K562 (cell line): ENCODE measurements around the gene DIPK2A. TPM values are rescaled to one million over a fixed set of nuclear protein-coding genes. Genes with fewer than 3 reads are reported as not detected.

Source experiments
- ATAC-seq: fragments of 200-7000 bp; cut with Tn5 transposase; 3 replicates; pipeline ENCODE4 v1.9.1; 2020; ENCODE audit warnings: moderate library complexity
- BruUV-seq: library from RNA; stranded (reverse); fragments of 400-500 nt; replicated peaks from 2 replicates; lab custom pipeline; 2021; lab: Mats Ljungman, UMichigan
- CTCF ChIA-PET: fragments of 300-600 bp; formaldehyde crosslinking; extraction: SDS; loops from one replicate; lab custom pipeline; 2021; ENCODE audit warnings: low intra/inter-chr PET ratio; lab: Yijun Ruan, JAX
- POLR2A ChIA-PET: fragments of 300-600, 350-650 bp; sonication (Branson Sonifier 250); formaldehyde crosslinking; extraction: SDS; loops from one replicate; lab custom pipeline; 2021; ENCODE audit warnings: antibody characterized with exemption, inconsistent platforms; lab: Yijun Ruan, JAX
- DNase-seq, 4 experiments: peaks; one replicate each; pipeline versions ENCODE4 v3.0.0 to v3.0.0-alpha.2; 2011 to 2018; ENCODE audit warnings: low spot score in 3 of 4, mixed read lengths in 3 of 4; ENCODE audit errors: extremely low read depth in 1 of 4
- FAIRE-seq: peaks from 2 replicates; lab custom pipeline; 2011; peaks lifted over from hg19 to GRCh38; lab: Jason Lieb, UNC
- H2AFZ ChIP-seq: 2 replicates; pipeline ENCODE4 v1.6.0; 2011; ENCODE audit warnings: low read depth, low read length, control low read depth, inconsistent platforms
- H3K27ac ChIP-seq: fragments of 200-600 bp; 3 replicates; pipeline ENCODE4 v1.8.0; 2011; ENCODE audit warnings: low read depth, mild to moderate bottlenecking, control low read depth, inconsistent platforms, low read length, moderate library complexity, mixed read lengths; ENCODE audit errors: extremely low read depth
- H3K27me3 ChIP-seq, 2 experiments: fragments of 300-600 bp in 1 of 2; 2 replicates in 1 of 2; 3 replicates in 1 of 2; pipeline versions ENCODE4 v1.6.0 to v1.8.0; 2011; ENCODE audit warnings: inconsistent platforms in 2 of 2, low read length in 2 of 2, mild to moderate bottlenecking in 1 of 2, mixed read lengths in 1 of 2, moderate library complexity in 1 of 2; ENCODE audit not compliant: control insufficient read depth in 2 of 2, insufficient read depth in 2 of 2
- H3K36me3 ChIP-seq: fragments of 300-600 bp; 3 replicates; pipeline ENCODE4 v1.8.0; 2011; ENCODE audit warnings: mild to moderate bottlenecking, low read length, inconsistent platforms; ENCODE audit not compliant: control insufficient read depth, insufficient read depth
- H3K4me1 ChIP-seq, 2 experiments: fragments of 200-600 bp in 1 of 2; replicated peaks in 1 of 2; 2 replicates in 1 of 2; 3 replicates in 1 of 2; pipeline versions ENCODE4 v1.5.1 to v1.8.0; 2011; ENCODE audit warnings: inconsistent platforms in 2 of 2, low read length in 2 of 2, mild to moderate bottlenecking in 1 of 2, mixed read lengths in 1 of 2, moderate library complexity in 1 of 2; ENCODE audit not compliant: control insufficient read depth in 2 of 2, insufficient read depth in 2 of 2
- H3K4me2 ChIP-seq: 2 replicates; pipeline ENCODE4 v1.6.1; 2011; ENCODE audit warnings: low read length, control low read depth, inconsistent platforms, mixed read lengths; ENCODE audit not compliant: insufficient read depth
- H3K4me3 ChIP-seq: fragments of 200-600 bp; sonication (generic), shearing (Covaris generic); 2 replicates; pipeline ENCODE4 v1.5.1; 2016; ENCODE audit warnings: control low read depth, inconsistent platforms
- H3K79me2 ChIP-seq: fragments of 200-600 bp; 3 replicates; pipeline ENCODE4 v1.8.0; 2011; ENCODE audit warnings: low read length, inconsistent platforms; ENCODE audit not compliant: control insufficient read depth, insufficient read depth
- H3K9ac ChIP-seq, 2 experiments: 2 replicates each; pipeline versions ENCODE4 v1.6.0 to v1.6.1; 2011; ENCODE audit warnings: low read depth in 2 of 2, low read length in 2 of 2, control low read depth in 1 of 2, inconsistent platforms in 1 of 2, mild to moderate bottlenecking in 1 of 2, mixed read lengths in 1 of 2; ENCODE audit not compliant: insufficient read depth in 1 of 2
- H3K9me1 ChIP-seq: one replicate; pipeline ENCODE4 v1.6.0; 2011; ENCODE audit warnings: inconsistent platforms, mild to moderate bottlenecking, low read length, moderate library complexity; ENCODE audit not compliant: control insufficient read depth, insufficient read depth
- H3K9me3 ChIP-seq: replicated peaks from 2 replicates; pipeline ENCODE4 v1.5.1; 2011; ENCODE audit warnings: low read depth, low read length, inconsistent platforms; ENCODE audit not compliant: control insufficient read depth, insufficient read depth
- H4K20me1 ChIP-seq: replicated peaks from 2 replicates; pipeline ENCODE4 v1.6.1; 2011; ENCODE audit warnings: low read length, inconsistent platforms, mixed read lengths; ENCODE audit not compliant: control insufficient read depth, insufficient read depth
- ARID1B ChIP-seq: fragments of 450-650 bp; IDR thresholded peaks from 2 replicates; pipeline ENCODE4 v1.6.1; 2016; ENCODE audit warnings: antibody characterized with exemption, mild to moderate bottlenecking, inconsistent platforms
- ARNT ChIP-seq, 2 experiments: fragments of 450-650 bp; IDR thresholded peaks; 2 replicates each; pipeline ENCODE4 v1.6.1; 2016; ENCODE audit warnings: mild to moderate bottlenecking in 1 of 2
- CAMTA2 ChIP-seq: fragments of 250-450 bp; sonication (Bioruptor Pico); conservative IDR thresholded peaks from 2 replicates; pipeline ENCODE4 v1.5.1; 2022
- CBFA2T2 ChIP-seq: fragments of 450-650 bp; conservative IDR thresholded peaks from 2 replicates; pipeline ENCODE4 v1.6.1; 2017; ENCODE audit warnings: mild to moderate bottlenecking
- CBFA2T3 ChIP-seq: fragments of 450-650 bp; IDR thresholded peaks from 2 replicates; pipeline ENCODE4 v1.6.1; 2017
- NFE2L1 ChIP-seq: fragments of 450-650 bp; IDR thresholded peaks from 2 replicates; pipeline ENCODE4 v1.6.1; 2016; ENCODE audit warnings: missing genetic modification characterization, low read depth, mild to moderate bottlenecking, missing compliant biosample characterization, moderate library complexity, borderline replicate concordance
- SMARCA4 ChIP-seq: fragments of 450-650 bp; IDR thresholded peaks from 2 replicates; pipeline ENCODE4 v1.6.1; 2016
- SMARCE1 ChIP-seq: fragments of 450-650 bp; IDR thresholded peaks from 2 replicates; pipeline ENCODE4 v1.7.1; 2016; ENCODE audit warnings: mild to moderate bottlenecking
- TBL1XR1 ChIP-seq, 2 experiments: IDR thresholded peaks; 2 replicates each; pipeline ENCODE4 v1.6.1; 2012; ENCODE audit warnings: improper control_type of control experiment in 2 of 2, low read length in 2 of 2, mild to moderate bottlenecking in 1 of 2
- TEAD1 ChIP-seq, 2 experiments: fragments of 450-650 bp in 1 of 2; sonication (generic) in 1 of 2; formaldehyde crosslinking; IDR thresholded peaks; 2 replicates each; pipeline versions ENCODE4 v1.4.0 to v1.8.0; 2020 to 2022; ENCODE audit warnings: mild to moderate bottlenecking in 2 of 2, missing genetic modification reagents in 1 of 2
- TRIM24 ChIP-seq, 2 experiments: fragments of 450-650 bp; IDR thresholded peaks; 2 replicates each; pipeline ENCODE4 v1.6.1; 2016
- WGBS: fragments of 100-300 bp; shearing (Covaris generic); methylation state at CpG from one replicate; pipeline ENCODE4 v1.1.6; 2016; ENCODE audit warnings: low coverage, mixed read lengths; ENCODE audit not compliant: insufficient coverage; ENCODE audit errors: missing lambda C conversion rate; 5-methylcytosine and 5-hydroxymethylcytosine counted together
- in situ Hi-C: fragments of 300-500 bp; cut with MboI; formaldehyde crosslinking; loops from 4 replicates; pipeline ENCODE4 v1.15.0; 2018; ENCODE audit warnings: inconsistent platforms, mixed read lengths
- intact Hi-C: fragments of 100-400 bp; cut with micrococcal nuclease; formaldehyde crosslinking; loops from 2 replicates; pipeline ENCODE4 v1.14.2; 2022
- polyA plus RNA-seq, 8 experiments: library from polyadenylated mRNA; depleted of rRNA in 4 of 8; stranded (reverse) in 5 of 8; unstranded in 3 of 8; fragments of >200 nt; fragmentation: Nextera tagmentation in 2 of 8; fragmentation: Illumina TruSeq in 1 of 8; extraction: Ambion mirVana in 2 of 8; extraction: Trizol in 1 of 8; gene quantifications; 2 replicates each; pipeline versions ENCODE4 v1.2.1 to v1.2.3, GENCODE V29; 2011 to 2014; ENCODE audit warnings: inconsistent platforms in 1 of 8, missing spikeins in 1 of 8
- total RNA-seq, 7 experiments: library from RNA; depleted of rRNA in 6 of 7; stranded (reverse); fragments of >200 nt in 6 of 7; fragmentation: Illumina TruSeq in 2 of 7; extraction: Trizol in 2 of 7; gene quantifications; 2 replicates each; pipeline versions ENCODE4 v1.2.1 to v1.2.3, GENCODE V29; 2011 to 2021; ENCODE audit warnings: low replicate concordance in 1 of 7
- TF ChIP-seq, protein P1 (sequence below), 3 experiments: fragments of 200-800 bp in 1 of 3; fragments of 250-450 bp in 1 of 3; fragments of 450-650 bp in 1 of 3; sonication (Bioruptor Pico) in 1 of 3; sonication (Bioruptor generic) in 1 of 3; formaldehyde crosslinking in 1 of 3; IDR thresholded peaks; 2 replicates each; pipeline versions ENCODE4 v1.6.1 to v1.8.0; 2016 to 2022; ENCODE audit warnings: mild to moderate bottlenecking in 2 of 3, missing genetic modification characterization in 2 of 3, missing compliant biosample characterization in 1 of 3, moderate library complexity in 1 of 3
- TF ChIP-seq, protein P2 (sequence below): fragments of 200-800 bp; sonication (Bioruptor generic); IDR thresholded peaks from 2 replicates; pipeline ENCODE4 v1.6.1; 2017; ENCODE audit warnings: missing genetic modification characterization, missing compliant biosample characterization
- TF ChIP-seq, protein P3 (sequence below), 2 experiments: fragments of 450-650 bp; IDR thresholded peaks; 2 replicates each; pipeline ENCODE4 v1.6.1; 2018; ENCODE audit warnings: mild to moderate bottlenecking in 2 of 2, low read depth in 1 of 2; ENCODE audit not compliant: partially characterized antibody in 2 of 2

The DIPK2A gene
- total and polyA plus RNA-seq, 9 of the 15 experiments (the other 6 are each of a cell fraction or from before 2014, with no cell fraction given) = 3.3 to 15.7 (median 7.8) TPM

DNA sequence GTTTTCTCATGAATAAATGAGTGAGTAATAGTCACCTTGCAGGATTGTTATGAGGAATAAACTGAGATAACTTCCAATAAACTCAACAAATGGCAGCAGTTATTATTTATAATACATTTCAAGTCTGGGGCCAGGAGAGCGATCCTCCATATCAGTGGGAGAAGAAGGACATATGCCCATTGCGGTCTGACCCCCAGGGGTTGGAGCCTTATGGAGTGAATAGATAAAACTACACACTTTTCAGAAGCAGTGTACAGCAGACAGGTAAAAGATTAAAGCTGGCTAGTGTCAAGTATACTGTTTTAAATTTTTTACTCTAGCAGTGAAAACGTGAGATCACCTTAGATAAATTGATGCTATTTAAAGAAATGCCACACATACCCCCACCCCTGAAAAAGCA, 43.5 kb downstream of the DIPK2A start:
- ChIA-PET CTCF (no interaction called here), POLR2A (interaction anchor here (2.5 kb wide), 1 partner anchor 44 kb away, joined by 8 read pairs; the partner anchor contains the start of gene DIPK2A)
- ATAC-seq (peak; percentile 98), FAIRE-seq (peak; percentile 96), DNase-seq (peak; percentile 58 to 86 (median 76))
- BruUV-seq = no TSS peak
- Histone ChIP-seq H3K4me1 (peaks cover 0 to 17% of the 10 kb centered on the region in 2 experiments; a peak in 3 of 5 replicates), H3K36me3 (no peaks in the 10 kb centered on the region), H3K9ac (no peak overlapping the region; a peak in 1 of 4 replicates), H3K9me1 (no peaks in the 10 kb centered on the region), H3K27me3 (no peaks in the 10 kb centered on the region), H2AFZ (no peak overlapping the region), H3K9me3 (no peaks in the 10 kb centered on the region), H3K4me3 (no peak overlapping the region), H3K79me2 (no peaks in the 10 kb centered on the region), H3K27ac (no peak overlapping the region), H3K4me2 (no peak overlapping the region; the same call in 1 of the 2 replicates), H4K20me1 (no peaks in the 10 kb centered on the region)
- intact Hi-C loops = loop anchor here (5.0 kb wide), 1 partner anchor 38 kb away; no protein-coding TSS in a partner anchor
- 0% methylated on average over 3 of the region's 3 CpGs for WGBS
- in situ Hi-C loops = no loop called here
- TF ChIP-seq CBFA2T2 = peak; percentile 90
- peak; percentile 94 for TF ChIP-seq SMARCA4
- TF ChIP-seq TRIM24 (IDR thresholded peaks at IDR 0.05) = peak; percentile 67 to 74
- TF ChIP-seq, protein P1, sequence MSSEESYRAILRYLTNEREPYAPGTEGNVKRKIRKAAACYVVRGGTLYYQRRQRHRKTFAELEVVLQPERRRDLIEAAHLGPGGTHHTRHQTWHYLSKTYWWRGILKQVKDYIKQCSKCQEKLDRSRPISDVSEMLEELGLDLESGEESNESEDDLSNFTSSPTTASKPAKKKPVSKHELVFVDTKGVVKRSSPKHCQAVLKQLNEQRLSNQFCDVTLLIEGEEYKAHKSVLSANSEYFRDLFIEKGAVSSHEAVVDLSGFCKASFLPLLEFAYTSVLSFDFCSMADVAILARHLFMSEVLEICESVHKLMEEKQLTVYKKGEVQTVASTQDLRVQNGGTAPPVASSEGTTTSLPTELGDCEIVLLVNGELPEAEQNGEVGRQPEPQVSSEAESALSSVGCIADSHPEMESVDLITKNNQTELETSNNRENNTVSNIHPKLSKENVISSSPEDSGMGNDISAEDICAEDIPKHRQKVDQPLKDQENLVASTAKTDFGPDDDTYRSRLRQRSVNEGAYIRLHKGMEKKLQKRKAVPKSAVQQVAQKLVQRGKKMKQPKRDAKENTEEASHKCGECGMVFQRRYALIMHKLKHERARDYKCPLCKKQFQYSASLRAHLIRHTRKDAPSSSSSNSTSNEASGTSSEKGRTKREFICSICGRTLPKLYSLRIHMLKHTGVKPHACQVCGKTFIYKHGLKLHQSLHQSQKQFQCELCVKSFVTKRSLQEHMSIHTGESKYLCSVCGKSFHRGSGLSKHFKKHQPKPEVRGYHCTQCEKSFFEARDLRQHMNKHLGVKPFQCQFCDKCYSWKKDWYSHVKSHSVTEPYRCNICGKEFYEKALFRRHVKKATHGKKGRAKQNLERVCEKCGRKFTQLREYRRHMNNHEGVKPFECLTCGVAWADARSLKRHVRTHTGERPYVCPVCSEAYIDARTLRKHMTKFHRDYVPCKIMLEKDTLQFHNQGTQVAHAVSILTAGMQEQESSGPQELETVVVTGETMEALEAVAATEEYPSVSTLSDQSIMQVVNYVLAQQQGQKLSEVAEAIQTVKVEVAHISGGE (CRISPR knock-in tag; IDR thresholded peaks at IDR 0.05) = 0 out of 6 replicates have a peak, but pooled peaks of 1 of the 3 experiments have one; percentile 23
- TF ChIP-seq, protein P2, sequence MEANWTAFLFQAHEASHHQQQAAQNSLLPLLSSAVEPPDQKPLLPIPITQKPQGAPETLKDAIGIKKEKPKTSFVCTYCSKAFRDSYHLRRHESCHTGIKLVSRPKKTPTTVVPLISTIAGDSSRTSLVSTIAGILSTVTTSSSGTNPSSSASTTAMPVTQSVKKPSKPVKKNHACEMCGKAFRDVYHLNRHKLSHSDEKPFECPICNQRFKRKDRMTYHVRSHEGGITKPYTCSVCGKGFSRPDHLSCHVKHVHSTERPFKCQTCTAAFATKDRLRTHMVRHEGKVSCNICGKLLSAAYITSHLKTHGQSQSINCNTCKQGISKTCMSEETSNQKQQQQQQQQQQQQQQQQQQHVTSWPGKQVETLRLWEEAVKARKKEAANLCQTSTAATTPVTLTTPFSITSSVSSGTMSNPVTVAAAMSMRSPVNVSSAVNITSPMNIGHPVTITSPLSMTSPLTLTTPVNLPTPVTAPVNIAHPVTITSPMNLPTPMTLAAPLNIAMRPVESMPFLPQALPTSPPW (CRISPR knock-in tag) = peak; percentile 53
- no peak for TF ChIP-seq TEAD1 (CRISPR knock-in tag; IDR thresholded peaks at IDR 0.05)
- TF ChIP-seq, protein P3, sequence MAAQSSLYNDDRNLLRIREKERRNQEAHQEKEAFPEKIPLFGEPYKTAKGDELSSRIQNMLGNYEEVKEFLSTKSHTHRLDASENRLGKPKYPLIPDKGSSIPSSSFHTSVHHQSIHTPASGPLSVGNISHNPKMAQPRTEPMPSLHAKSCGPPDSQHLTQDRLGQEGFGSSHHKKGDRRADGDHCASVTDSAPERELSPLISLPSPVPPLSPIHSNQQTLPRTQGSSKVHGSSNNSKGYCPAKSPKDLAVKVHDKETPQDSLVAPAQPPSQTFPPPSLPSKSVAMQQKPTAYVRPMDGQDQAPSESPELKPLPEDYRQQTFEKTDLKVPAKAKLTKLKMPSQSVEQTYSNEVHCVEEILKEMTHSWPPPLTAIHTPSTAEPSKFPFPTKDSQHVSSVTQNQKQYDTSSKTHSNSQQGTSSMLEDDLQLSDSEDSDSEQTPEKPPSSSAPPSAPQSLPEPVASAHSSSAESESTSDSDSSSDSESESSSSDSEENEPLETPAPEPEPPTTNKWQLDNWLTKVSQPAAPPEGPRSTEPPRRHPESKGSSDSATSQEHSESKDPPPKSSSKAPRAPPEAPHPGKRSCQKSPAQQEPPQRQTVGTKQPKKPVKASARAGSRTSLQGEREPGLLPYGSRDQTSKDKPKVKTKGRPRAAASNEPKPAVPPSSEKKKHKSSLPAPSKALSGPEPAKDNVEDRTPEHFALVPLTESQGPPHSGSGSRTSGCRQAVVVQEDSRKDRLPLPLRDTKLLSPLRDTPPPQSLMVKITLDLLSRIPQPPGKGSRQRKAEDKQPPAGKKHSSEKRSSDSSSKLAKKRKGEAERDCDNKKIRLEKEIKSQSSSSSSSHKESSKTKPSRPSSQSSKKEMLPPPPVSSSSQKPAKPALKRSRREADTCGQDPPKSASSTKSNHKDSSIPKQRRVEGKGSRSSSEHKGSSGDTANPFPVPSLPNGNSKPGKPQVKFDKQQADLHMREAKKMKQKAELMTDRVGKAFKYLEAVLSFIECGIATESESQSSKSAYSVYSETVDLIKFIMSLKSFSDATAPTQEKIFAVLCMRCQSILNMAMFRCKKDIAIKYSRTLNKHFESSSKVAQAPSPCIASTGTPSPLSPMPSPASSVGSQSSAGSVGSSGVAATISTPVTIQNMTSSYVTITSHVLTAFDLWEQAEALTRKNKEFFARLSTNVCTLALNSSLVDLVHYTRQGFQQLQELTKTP (IDR thresholded peaks at IDR 0.05; ENCODE audit: low read depth in 1 of 2, partially characterized antibody in 2 of 2) = no peak
- peak; percentile 96 for TF ChIP-seq ARID1B
- TF ChIP-seq CBFA2T3 = peak; percentile 95
- TF ChIP-seq CAMTA2 (CRISPR knock-in tag) = no peak
- TF ChIP-seq NFE2L1 (tag) = no peak
- peak in 1 of 2 experiments; percentile 57; a peak in 1 of 4 replicates for TF ChIP-seq TBL1XR1 (IDR thresholded peaks at IDR 0.05; ENCODE audit: low read length in 2 of 2)
- 0 out of 4 replicates have a peak, but pooled peaks of 1 of the 2 experiments have one; percentile 33 for TF ChIP-seq ARNT (IDR thresholded peaks at IDR 0.05)
- peak; percentile 90 for TF ChIP-seq SMARCE1
